Caco-2 (cell line): ENCODE measurements around the gene TM4SF1. TPM values are rescaled to one million over a fixed set of nuclear protein-coding genes. Genes with fewer than 3 reads are reported as not detected.

Experiments used
- BruUV-seq: library from RNA; stranded (reverse); fragments of 400-500 nt; replicated peaks from 2 replicates; lab custom pipeline; 2021; lab: Mats Ljungman, UMichigan
- CTCF ChIA-PET: fragments of 300-600 bp; sonication (Branson Sonifier 250); formaldehyde crosslinking; loops from one replicate; lab custom pipeline; 2022; ENCODE audit warnings: antibody characterized with exemption; lab: Charles Lee
- POLR2A ChIA-PET: fragments of 300-600 bp; sonication (Branson Sonifier 250); formaldehyde crosslinking; loops from one replicate; lab custom pipeline; 2022; ENCODE audit warnings: antibody characterized with exemption; lab: Charles Lee
- DNase-seq, 2 experiments: peaks; one replicate each; pipeline versions ENCODE4 v3.0.0 to v3.0.0-alpha.2; 2020 to 2022
- H3K27me3 ChIP-seq: replicated peaks from 2 replicates; pipeline ENCODE4 v1.6.0; 2011; ENCODE audit warnings: low read length; ENCODE audit not compliant: control insufficient read depth, insufficient read depth
- H3K36me3 ChIP-seq: 2 replicates; pipeline ENCODE4 v1.5.1; 2011; ENCODE audit warnings: low read length; ENCODE audit not compliant: control insufficient read depth, insufficient read depth
- H3K4me1 ChIP-seq: fragments of 250-450 bp; sonication (Bioruptor Pico); 2 replicates; pipeline ENCODE4 v1.5.1; 2020; ENCODE audit warnings: mild to moderate bottlenecking
- H3K4me3 ChIP-seq: 2 replicates; pipeline ENCODE4 v1.5.1; 2011; ENCODE audit warnings: low read depth, mild to moderate bottlenecking, control low read depth, low read length
- H3K9me3 ChIP-seq: fragments of 250-450 bp; sonication (Bioruptor Pico); 2 replicates; pipeline ENCODE4 v1.5.1; 2020; ENCODE audit warnings: mild to moderate bottlenecking, moderate library complexity
- H3K27ac Mint-ChIP-seq: one replicate; pipeline ENCODE4 v1.8.0; 2022; ENCODE audit warnings: mixed read lengths; ENCODE audit not compliant: unreplicated experiment
- H3K27me3 Mint-ChIP-seq: one replicate; pipeline ENCODE4 v1.8.0; 2022; ENCODE audit warnings: mixed read lengths; ENCODE audit not compliant: insufficient read depth, unreplicated experiment
- H3K36me3 Mint-ChIP-seq: one replicate; pipeline ENCODE4 v1.8.0; 2022; ENCODE audit warnings: mild to moderate bottlenecking, mixed read lengths; ENCODE audit not compliant: insufficient read depth, unreplicated experiment
- H3K4me1 Mint-ChIP-seq: one replicate; pipeline ENCODE4 v1.8.0; 2022; ENCODE audit warnings: low read depth, mixed read lengths; ENCODE audit not compliant: unreplicated experiment
- H3K4me3 Mint-ChIP-seq: one replicate; pipeline ENCODE4 v1.8.0; 2022; ENCODE audit warnings: mild to moderate bottlenecking, moderate library complexity, mixed read lengths; ENCODE audit not compliant: unreplicated experiment
- H3K9me3 Mint-ChIP-seq: one replicate; pipeline ENCODE4 v1.8.0; 2022; ENCODE audit warnings: mixed read lengths; ENCODE audit not compliant: unreplicated experiment
- CTCF ChIP-seq, 2 experiments: fragments of 200-600 bp in 1 of 2; IDR thresholded peaks; 1 replicate in 1 of 2; 2 replicates in 1 of 2; pipeline versions ENCODE4 v1.5.1 to v1.8.0; 2011 to 2022; ENCODE audit warnings: antibody characterized with exemption in 1 of 2, control low read depth in 1 of 2, inconsistent platforms in 1 of 2, low read depth in 1 of 2, low read length in 1 of 2, mild to moderate bottlenecking in 1 of 2, moderate library complexity in 1 of 2; ENCODE audit not compliant: insufficient read depth in 1 of 2, severe bottlenecking in 1 of 2, unreplicated experiment in 1 of 2
- intact Hi-C: fragments of 100-400 bp; cut with micrococcal nuclease; formaldehyde crosslinking; loops from one replicate; pipeline ENCODE4 v1.10.0; 2022; ENCODE audit not compliant: unreplicated experiment
- total RNA-seq: library from RNA; stranded (reverse); gene quantifications from 2 replicates; pipeline ENCODE4 v1.2.3, GENCODE V29; 2022

Gene TM4SF1
- total RNA-seq, 1 experiment from 2014 or later, result 49.2 TPM

- no peak for DNase-seq
- H3K36me3 ChIP-seq, result no peaks in the 10 kb centered on the region
- no peaks in the 10 kb centered on the region for H3K27me3 ChIP-seq
- no peaks in the 10 kb centered on the region for H3K9me3 Mint-ChIP-seq
- CTCF ChIA-PET, result no interaction called here
- H3K9me3 ChIP-seq, result no peaks in the 10 kb centered on the region
- H3K4me1 Mint-ChIP-seq, result no peaks in the 10 kb centered on the region
- H3K27ac Mint-ChIP-seq, result no peak overlapping the region
- no peak for TF ChIP-seq CTCF (IDR thresholded peaks at IDR 0.05; ENCODE audit: insufficient read depth in 1 of 2, low read depth in 1 of 2, low read length in 1 of 2, severe bottlenecking in 1 of 2, unreplicated experiment in 1 of 2)
- POLR2A ChIA-PET, result no interaction called here
- BruUV-seq, result no TSS peak
- H3K4me1 ChIP-seq, result no peaks in the 10 kb centered on the region
- no peaks in the 10 kb centered on the region for H3K27me3 Mint-ChIP-seq
- H3K36me3 Mint-ChIP-seq, result no peaks in the 10 kb centered on the region
- no peak overlapping the region for H3K4me3 ChIP-seq
- H3K4me3 Mint-ChIP-seq, result no peak overlapping the region
- intact Hi-C loops, result no loop called here
Measured at GRCh38 chr3:149424918-149425317, 47.5 kb upstream of the TM4SF1 start.

- Mint-ChIP-seq H3K4me3 (no peak overlapping the region), H3K4me1 (no peaks in the 10 kb centered on the region), H3K36me3 (no peaks in the 10 kb centered on the region), H3K9me3 (no peaks in the 10 kb centered on the region), H3K27me3 (no peaks in the 10 kb centered on the region), H3K27ac (no peak overlapping the region)
- Histone ChIP-seq H3K4me3 (no peak overlapping the region), H3K4me1 (no peaks in the 10 kb centered on the region; the same call in 1 of the 2 replicates), H3K36me3 (no peaks in the 10 kb centered on the region), H3K27me3 (no peaks in the 10 kb centered on the region), H3K9me3 (no peaks in the 10 kb centered on the region)
- POLR2A ChIA-PET, result no interaction called here
- no peak for DNase-seq
- intact Hi-C loops, result no loop called here
- TF ChIP-seq CTCF (IDR thresholded peaks at IDR 0.05; ENCODE audit: insufficient read depth in 1 of 2, low read depth in 1 of 2, low read length in 1 of 2, severe bottlenecking in 1 of 2, unreplicated experiment in 1 of 2), result no peak
- no TSS peak for BruUV-seq
- CTCF ChIA-PET, result no interaction called here
Measured at GRCh38 chr3:149421764-149422163, 44.3 kb upstream of the TM4SF1 start.

- CTCF ChIA-PET, result no interaction called here
Measured at GRCh38 chr3:149419816-149420215, 42.4 kb upstream of the TM4SF1 start.

More at GRCh38 chr3:149419816-149420215, 42.4 kb upstream of the TM4SF1 start:
- Mint-ChIP-seq H3K27me3 (no peaks in the 10 kb centered on the region), H3K36me3 (no peaks in the 10 kb centered on the region), H3K27ac (no peak overlapping the region), H3K4me1 (peaks cover 6% of the 10 kb centered on the region), H3K4me3 (no peak overlapping the region), H3K9me3 (no peaks in the 10 kb centered on the region)
- H3K4me3 ChIP-seq, result no peak overlapping the region
- DNase-seq, result no peak
- H3K36me3 ChIP-seq, result no peaks in the 10 kb centered on the region
- intact Hi-C loops, result no loop called here
- no peaks in the 10 kb centered on the region for H3K27me3 ChIP-seq
- BruUV-seq, result no TSS peak
- no peaks in the 10 kb centered on the region for H3K9me3 ChIP-seq
- no peak for TF ChIP-seq CTCF (IDR thresholded peaks at IDR 0.05; ENCODE audit: insufficient read depth in 1 of 2, low read depth in 1 of 2, low read length in 1 of 2, severe bottlenecking in 1 of 2, unreplicated experiment in 1 of 2)
- POLR2A ChIA-PET, result no interaction called here
- H3K4me1 ChIP-seq, result peaks cover 2% of the 10 kb centered on the region; the same call in 1 of the 2 replicates
